Heart right ventricle (tissue), 16 donors: ENCODE results near the gene KATNAL1. TPM values are rescaled to one million over a fixed set of nuclear protein-coding genes. Genes with fewer than 3 reads are reported as not detected.

Experiments used
- ATAC-seq, 8 donors: fragments of 200-7000 bp; cut with Tn5 transposase; one replicate each; pipeline ENCODE4 v1.9.1; 2020; ENCODE audit warnings: mild to moderate bottlenecking in 8 of 8, moderate library complexity in 8 of 8, moderate number of reproducible peaks in 1 of 8
- DNase-seq, 2 donors: peaks; one replicate each; pipeline ENCODE4 v3.0.0-alpha.2; 2020
- H3K27ac ChIP-seq, 10 donors: fragments of 200-600 bp; sonication (generic) in 2 of 10; one replicate each; pipeline versions ENCODE4 v1.5.0 to v1.8.0; 2020 to 2022; ENCODE audit warnings: mild to moderate bottlenecking in 3 of 10
- H3K27me3 ChIP-seq, 7 donors: fragments of 200-600 bp; one replicate each; pipeline ENCODE4 v1.8.0; 2021 to 2022; ENCODE audit warnings: mild to moderate bottlenecking in 2 of 7
- H3K36me3 ChIP-seq, 9 donors: fragments of 200-600 bp; sonication (generic) in 1 of 9; one replicate each; pipeline versions ENCODE4 v1.5.0 to v1.8.0; 2020 to 2022; ENCODE audit warnings: mild to moderate bottlenecking in 2 of 9
- H3K4me1 ChIP-seq, 9 donors: fragments of 200-600 bp; sonication (generic) in 1 of 9; one replicate each; pipeline versions ENCODE4 v1.5.0 to v1.8.0; 2020 to 2022; ENCODE audit warnings: mild to moderate bottlenecking in 4 of 9
- H3K4me3 ChIP-seq, 10 donors: fragments of 200-600 bp; sonication (generic) in 2 of 10; one replicate each; pipeline versions ENCODE4 v1.5.0 to v1.8.0; 2020 to 2022; ENCODE audit warnings: mild to moderate bottlenecking in 7 of 10, moderate library complexity in 2 of 10
- H3K9me3 ChIP-seq, 11 donors: fragments of 200-600 bp in 10 of 11; sonication (generic) in 2 of 11; one replicate each; pipeline versions ENCODE4 v1.5.0 to v1.8.0; 2013 to 2022; ENCODE audit warnings: mild to moderate bottlenecking in 2 of 11, control low read depth in 1 of 11, moderate library complexity in 1 of 11
- CTCF ChIP-seq, 9 donors: fragments of 200-600 bp; sonication (generic) in 2 of 9; IDR thresholded peaks; one replicate each; pipeline versions ENCODE4 v1.5.0 to v1.8.0; 2021 to 2022; ENCODE audit warnings: antibody characterized with exemption in 9 of 9, mild to moderate bottlenecking in 5 of 9, moderate library complexity in 1 of 9
- WGBS, 2 donors: extraction: QIAGEN DNeasy Blood & Tissue Kit; methylation state at CpG; one replicate each; pipeline ENCODE4 v1.1.7; 2013; ENCODE audit warnings: inconsistent platforms in 1 of 2; 5-methylcytosine and 5-hydroxymethylcytosine counted together
- intact Hi-C, 10 donors: fragments of 100-400 bp; cut with DNase I; formaldehyde crosslinking; loops; one replicate each; pipeline versions ENCODE4 v1.11.1 to v1.14.2; 2022
- polyA plus RNA-seq, 2 donors: library from polyadenylated mRNA; stranded (reverse); fragments of 200-250 nt; gene quantifications; one replicate each; pipeline ENCODE4 v1.2.3, GENCODE V29; 2013
- total RNA-seq, 10 donors: library from RNA; stranded (reverse); fragmentation: NEBNext Ultra II Directional in 3 of 10; extraction: Animal tissue kit (Norgen Biotek cat#: 25700) in 3 of 10; gene quantifications; one replicate each; pipeline versions ENCODE4 v1.2.1 to v1.2.4, GENCODE V29; 2021 to 2023
- donor health status: Arrhythmogenic right ventricular cardiomyopathy.
- donor health status: ischemic (EF 13 %, LVEDD 7.1; RV severe dilation, severe dysfunction).
- donor health status: healthy with polysubstance abuse.
- donor health status: DM: no; HTN: yes; CAD: no.
- donor health status: DM: no; HTN: no; CAD: no.
- donor health status: ischemic (EF 25% LVEDD 6.9; RV normal size, moderate dysfunction).
- donor health status: ischemic (EF 25% LVEDD 5.7; RV mildly dilated, moderate dysfunction).
- donor health status: healthy.
- donor health status: DM: yes; HTN: yes; CAD: no.
- donor health status: Ischemic cardiomyopathy.
- donor health status: ischemic (EF 35%, LVEDD 5.7; RV mildly dilated, moderate dysfunction).
- donor health status: nonischemic (EF 11% LVEDD 7.7; RV severe dilation, severe dysfunction).
- donor health status: DM: yes; HTN: yes; CAD: no.
- donor health status: PGD.
- donor health status: ischemic (EF 29% LVEDD 5.4; RV normal size, mild dysfunction).
- donor health status: nonischemic (EF 23%, LVEDD 6.1; RV moderate dilation, normal function).

The KATNAL1 gene
- total and polyA plus RNA-seq, 12 donors: 5.1 to 61.9 (median 51.9) TPM

GRCh38 chr13:30340331-30341250 lies 33.2 kb upstream of the KATNAL1 start:
- Histone ChIP-seq H3K4me3 (no peak overlapping the region), H3K27ac (peak overlapping the region; percentile 67 to 89 (median 78)), H3K27me3 (no peaks in the 10 kb centered on the region), H3K4me1 (peaks cover 2 to 37% (median 32%) of the 10 kb centered on the region in 9 donors), H3K36me3 (no peaks in the 10 kb centered on the region), H3K9me3 (no peaks in the 10 kb centered on the region)
- no peak for TF ChIP-seq CTCF (IDR thresholded peaks at IDR 0.05)
- 30 to 40% methylated on average over 10 of the region's 10 CpGs for WGBS, 2 donors
- DNase-seq: peak; percentile 51 to 61
- ATAC-seq: peak; percentile 63 to 95 (median 88)
- intact Hi-C loops: loop anchor here in 1 of 10 donors (2.0 to 5.0 kb wide), 2 partner anchors 33 to 84 kb away; partner anchors contain the start of gene KATNAL1

- TF ChIP-seq CTCF (IDR thresholded peaks at IDR 0.05): no peak
- H3K4me3 ChIP-seq: no peak overlapping the region
- intact Hi-C loops: loop anchor here in 4 of 10 donors (2.0 to 10.0 kb wide), 3 partner anchors 33 to 205 kb away; partner anchors contain the start of gene KATNAL1 (in 1 of the 4)
- ATAC-seq (peak in 7 of 8 donors; percentile 37 to 72 (median 62)), DNase-seq (no peak)
- H3K27ac ChIP-seq: peak overlapping the region in 9 of 10 donors; percentile 67 to 89 (median 78)
- WGBS, 2 donors: 43 to 49% methylated on average over 12 of the region's 12 CpGs
- H3K36me3 ChIP-seq: no peaks in the 10 kb centered on the region
- no peaks in the 10 kb centered on the region for H3K27me3 ChIP-seq
- no peaks in the 10 kb centered on the region for H3K9me3 ChIP-seq
- peaks cover 2 to 37% (median 32%) of the 10 kb centered on the region in 9 donors for H3K4me1 ChIP-seq
Measured at GRCh38 chr13:30339738-30340330, 32.5 kb upstream of the KATNAL1 start.

- Histone ChIP-seq H3K27ac (peak overlapping the region in 3 of 10 donors; percentile 76 to 89 (median 78)), H3K27me3 (no peaks in the 10 kb centered on the region), H3K4me3 (no peak overlapping the region), H3K4me1 (peaks cover 2 to 37% (median 32%) of the 10 kb centered on the region in 9 donors), H3K9me3 (no peaks in the 10 kb centered on the region), H3K36me3 (no peaks in the 10 kb centered on the region)
- TF ChIP-seq CTCF (IDR thresholded peaks at IDR 0.05): no peak
- intact Hi-C loops: loop anchor here in 3 of 10 donors (10.0 kb wide), 1 partner anchor 204 kb away; no protein-coding TSS in a partner anchor
- ATAC-seq (no peak), DNase-seq (no peak)
- 63 to 77% methylated on average over 3 of the region's 3 CpGs for WGBS, 2 donors
Measured at GRCh38 chr13:30338952-30339351, 31.6 kb upstream of the KATNAL1 start.

- H3K27ac ChIP-seq: no peak overlapping the region
- no peaks in the 10 kb centered on the region for H3K36me3 ChIP-seq
- TF ChIP-seq CTCF (IDR thresholded peaks at IDR 0.05): no peak
- DNase-seq (no peak), ATAC-seq (no peak)
- H3K4me3 ChIP-seq: no peak overlapping the region
- H3K4me1 ChIP-seq: peaks cover 2 to 37% (median 32%) of the 10 kb centered on the region in 9 donors
- H3K9me3 ChIP-seq: no peaks in the 10 kb centered on the region
- 69 to 77% methylated on average over 6 of the region's 6 CpGs for WGBS, 2 donors
- no peaks in the 10 kb centered on the region for H3K27me3 ChIP-seq
- intact Hi-C loops: loop anchor here in 3 of 10 donors (10.0 kb wide), 1 partner anchor 204 kb away; no protein-coding TSS in a partner anchor
Measured at GRCh38 chr13:30338331-30338851, 31.0 kb upstream of the KATNAL1 start.
